CD4-positive, alpha-beta T cell (primary cell): ENCODE results near the gene TENM4. TPM values are rescaled to one million over a fixed set of nuclear protein-coding genes. Genes with fewer than 3 reads are reported as not detected.

Experiments used
- ATAC-seq: fragments of 200-7000 bp; cut with Tn5 transposase; one replicate; pipeline ENCODE4 v1.10.0; 2022; ENCODE audit warnings: mild to moderate bottlenecking; ENCODE audit not compliant: poor library complexity
- CTCF ChIA-PET: fragments of 350-600 bp; sonication (Branson Sonifier 250); formaldehyde crosslinking; loops from one replicate; lab custom pipeline; 2021; ENCODE audit warnings: antibody characterized with exemption, inconsistent platforms; lab: Charles Lee
- POLR2A ChIA-PET: fragments of 350-600 bp; sonication (Branson Sonifier 250); formaldehyde crosslinking; loops from one replicate; lab custom pipeline; 2021; ENCODE audit warnings: antibody characterized with exemption, inconsistent platforms; lab: Charles Lee
- DNase-seq, 14 experiments: peaks; one replicate each; pipeline ENCODE4 v3.0.0-alpha.2; 2013 to 2020; ENCODE audit warnings: mixed read lengths in 2 of 14
- H3K27ac ChIP-seq, 2 donors: one replicate each; pipeline versions ENCODE4 v1.5.1 to v1.7.0; 2013; ENCODE audit warnings: low read length in 2 of 2, low read depth in 1 of 2, mild to moderate bottlenecking in 1 of 2
- H3K27me3 ChIP-seq, 2 experiments: 1 replicate in 1 of 2; 2 replicates in 1 of 2; pipeline versions ENCODE4 v1.6.1 to v1.7.0; 2013; ENCODE audit warnings: low read length in 2 of 2, control low read depth in 1 of 2, mild to moderate bottlenecking in 1 of 2, moderate library complexity in 1 of 2; ENCODE audit not compliant: insufficient read depth in 2 of 2, control insufficient read depth in 1 of 2
- H3K36me3 ChIP-seq: one replicate; pipeline ENCODE4 v1.6.1; 2013; ENCODE audit warnings: low read length, control low read depth; ENCODE audit not compliant: insufficient read depth
- H3K4me1 ChIP-seq: one replicate; pipeline ENCODE4 v1.6.1; 2013; ENCODE audit warnings: low read length, control low read depth; ENCODE audit not compliant: insufficient read depth
- H3K4me3 ChIP-seq: one replicate; pipeline ENCODE4 v1.5.1; 2013; ENCODE audit warnings: mild to moderate bottlenecking, low read length, moderate library complexity
- H3K9me3 ChIP-seq, 2 experiments: 1 replicate in 1 of 2; 2 replicates in 1 of 2; pipeline versions ENCODE4 v1.6.1 to v1.7.0; 2013; ENCODE audit warnings: low read length in 2 of 2, mild to moderate bottlenecking in 2 of 2, control low read depth in 1 of 2, moderate library complexity in 1 of 2; ENCODE audit not compliant: control insufficient read depth in 1 of 2, insufficient read depth in 1 of 2
- H3K27ac Mint-ChIP-seq: one replicate; pipeline ENCODE4 v1.8.0; 2020; ENCODE audit warnings: mixed read lengths
- H3K27me3 Mint-ChIP-seq: one replicate; pipeline ENCODE4 v1.8.0; 2021; ENCODE audit warnings: mixed read lengths
- H3K36me3 Mint-ChIP-seq: one replicate; pipeline ENCODE4 v1.8.0; 2021; ENCODE audit warnings: low read depth, mixed read lengths
- H3K4me1 Mint-ChIP-seq: one replicate; pipeline ENCODE4 v1.8.0; 2021; ENCODE audit warnings: low read depth, mixed read lengths
- H3K4me3 Mint-ChIP-seq: one replicate; pipeline ENCODE4 v1.8.0; 2020; ENCODE audit warnings: mild to moderate bottlenecking, mixed read lengths
- H3K9me3 Mint-ChIP-seq: one replicate; pipeline ENCODE4 v1.8.0; 2020; ENCODE audit warnings: mixed read lengths
- CTCF ChIP-seq: fragments of 200-600 bp; IDR thresholded peaks from one replicate; pipeline ENCODE4 v1.8.0; 2022; ENCODE audit warnings: antibody characterized with exemption, mild to moderate bottlenecking
- intact Hi-C, 2 experiments: fragments of 100-400 bp; cut with DNase I in 1 of 2; cut with micrococcal nuclease in 1 of 2; formaldehyde crosslinking; loops; one replicate each; pipeline versions ENCODE4 v1.15.1 to v1.9.0; 2023 to 2025; cut with DNase I, micrococcal nuclease
- total RNA-seq, 174 experiments: library from RNA in 2 of 174; stranded (reverse) in 2 of 174; gene quantifications; one replicate each; pipeline ENCODE4 v1.2.3 and lab custom pipeline; 2021 to 2026

The TENM4 gene
- total RNA-seq, 2 experiments from 2014 or later = 0.22 to 0.31 TPM

GRCh38 chr11:78840623-78841022 is 600.2 kb downstream of the TENM4 start:
- Histone ChIP-seq H3K4me3 (no peak overlapping the region), H3K9me3 (no peaks in the 10 kb centered on the region), H3K4me1 (no peaks in the 10 kb centered on the region), H3K36me3 (no peaks in the 10 kb centered on the region), H3K27me3 (peaks cover 6 to 7% of the 10 kb centered on the region in 2 experiments), H3K27ac (no peak overlapping the region)
- ChIA-PET POLR2A (no interaction called here), CTCF (no interaction called here)
- DNase-seq (no peak), ATAC-seq (no peak)
- intact Hi-C loops = no loop called here
- H3K9me3 Mint-ChIP-seq = no peaks in the 10 kb centered on the region
- no peak overlapping the region for H3K27ac Mint-ChIP-seq
- TF ChIP-seq CTCF = no peak
- no peaks in the 10 kb centered on the region for H3K4me1 Mint-ChIP-seq
- peaks cover 26% of the 10 kb centered on the region for H3K27me3 Mint-ChIP-seq
- no peaks in the 10 kb centered on the region for H3K36me3 Mint-ChIP-seq
- H3K4me3 Mint-ChIP-seq = no peak overlapping the region

GRCh38 chr11:78840200-78840599 is 600.6 kb downstream of the TENM4 start:
- Mint-ChIP-seq H3K9me3 (no peaks in the 10 kb centered on the region), H3K27me3 (peaks cover 26% of the 10 kb centered on the region), H3K4me3 (no peak overlapping the region), H3K4me1 (no peaks in the 10 kb centered on the region), H3K36me3 (no peaks in the 10 kb centered on the region), H3K27ac (no peak overlapping the region)
- TF ChIP-seq CTCF = no peak
- CTCF ChIA-PET = no interaction called here
- Histone ChIP-seq H3K4me1 (no peaks in the 10 kb centered on the region), H3K36me3 (no peaks in the 10 kb centered on the region), H3K27ac (no peak overlapping the region), H3K4me3 (no peak overlapping the region), H3K9me3 (no peaks in the 10 kb centered on the region), H3K27me3 (peaks cover 6 to 7% of the 10 kb centered on the region in 2 experiments)
- ATAC-seq (no peak), DNase-seq (no peak)
- POLR2A ChIA-PET = interaction anchor here (0.6 kb wide), 1 partner anchor 19 kb away, joined by 3 read pairs; no protein-coding TSS in a partner anchor
- intact Hi-C loops = no loop called here

GRCh38 chr11:78838417-78838816 is 602.4 kb downstream of the TENM4 start:
- H3K4me3 Mint-ChIP-seq = no peak overlapping the region
- H3K36me3 ChIP-seq = no peaks in the 10 kb centered on the region
- H3K36me3 Mint-ChIP-seq = no peaks in the 10 kb centered on the region

More at GRCh38 chr11:78838417-78838816, 602.4 kb downstream of the TENM4 start:
- Mint-ChIP-seq H3K27ac (no peak overlapping the region), H3K9me3 (no peaks in the 10 kb centered on the region), H3K4me1 (no peaks in the 10 kb centered on the region), H3K27me3 (peaks cover 26% of the 10 kb centered on the region)
- Histone ChIP-seq H3K27ac (no peak overlapping the region), H3K4me3 (no peak overlapping the region), H3K27me3 (peaks cover 6 to 7% of the 10 kb centered on the region in 2 experiments), H3K9me3 (no peaks in the 10 kb centered on the region), H3K4me1 (no peaks in the 10 kb centered on the region)
- TF ChIP-seq CTCF = no peak
- ATAC-seq (no peak), DNase-seq (no peak)
- POLR2A ChIA-PET = no interaction called here
- CTCF ChIA-PET = no interaction called here
- intact Hi-C loops = no loop called here
